ENCODE data around the gene SERPINB7.

DNA sequence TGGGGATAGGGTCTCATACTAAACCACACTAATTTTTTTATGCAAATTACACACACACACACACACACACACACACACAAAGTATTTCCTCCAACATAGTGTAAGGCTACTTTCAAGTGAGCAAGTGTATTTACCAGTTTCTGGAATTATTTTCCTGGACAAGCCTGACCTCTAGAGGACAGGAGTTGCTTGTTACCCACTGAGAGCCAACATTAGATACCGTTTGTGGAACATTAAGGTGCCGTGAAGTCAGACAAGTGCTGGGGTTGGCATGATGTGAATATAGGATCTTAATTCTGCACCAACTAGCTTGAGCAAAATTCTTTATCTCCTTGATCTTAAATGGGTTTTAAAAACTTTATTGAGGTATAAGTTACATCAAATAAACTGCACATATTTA lies 72.9 kb downstream of the SERPINB7 start:
- TF ChIP-seq YY1 (IDR thresholded peaks at IDR 0.05; ENCODE audit: insufficient read depth, insufficient read length) (no peak), ZNF274 (IDR thresholded peaks at IDR 0.05; ENCODE audit: low read depth, low read length) (no peak)

Measured in NT2/D1 (cell line).